HG02763 (cell line): Measurements from ENCODE around the gene PAX2.

Experiments used
- ATAC-seq: cut with Tn5 transposase; IDR thresholded peaks from one replicate; pipeline ENCODE4 v1.9.1; 2021; ENCODE audit warnings: mild to moderate bottlenecking, moderate library complexity; ENCODE audit not compliant: unreplicated experiment

PAX2 gene

DNA sequence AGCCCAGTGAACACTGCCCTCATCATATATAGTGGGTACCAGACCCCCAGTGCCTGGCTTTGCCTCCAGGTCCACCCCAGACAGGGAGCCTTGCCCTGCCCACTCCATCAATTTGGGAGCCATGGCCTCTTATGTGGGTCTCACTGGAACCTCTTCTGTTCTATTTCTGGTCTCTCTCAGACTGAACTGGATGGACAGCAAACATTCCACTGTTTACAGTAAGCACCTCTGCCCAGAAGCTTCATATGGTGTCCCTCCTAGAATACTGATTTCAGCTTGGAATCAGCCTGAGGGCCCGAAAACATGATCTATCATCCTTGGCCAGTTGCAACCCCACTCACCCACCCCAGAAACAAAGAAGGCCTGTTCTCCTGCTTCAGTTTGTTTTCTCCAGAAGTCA lies 86.4 kb downstream of the PAX2 start:
- ATAC-seq = no peak

- ATAC-seq = no peak
Measured at GRCh38 chr10:100835810-100836209, 90.4 kb downstream of the PAX2 start.

DNA sequence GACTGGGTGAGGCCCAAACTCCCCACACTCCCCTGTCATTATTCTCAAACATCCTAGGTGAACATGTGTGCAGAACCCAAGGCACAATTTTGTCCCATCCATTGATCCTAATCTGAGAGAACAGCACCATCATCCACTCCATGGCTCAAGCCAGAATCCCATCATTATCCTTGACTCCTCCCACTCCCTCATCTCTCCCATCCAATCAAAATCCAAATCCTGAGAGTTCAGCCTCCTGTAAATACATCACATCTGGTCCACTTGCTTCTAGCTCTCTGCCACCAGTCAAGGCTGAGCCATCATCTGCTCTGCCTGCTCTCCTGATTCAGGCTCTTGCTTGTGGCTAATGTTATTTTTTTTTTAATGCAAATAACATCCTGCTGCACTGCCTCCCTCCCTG lies 91.5 kb downstream of the PAX2 start:
- ATAC-seq = no peak

- no peak for ATAC-seq
Measured at GRCh38 chr10:100837300-100837699, 91.9 kb downstream of the PAX2 start.

GRCh38 chr10:100838986-100839385 lies 93.6 kb downstream of the PAX2 start:
- ATAC-seq = no peak

DNA sequence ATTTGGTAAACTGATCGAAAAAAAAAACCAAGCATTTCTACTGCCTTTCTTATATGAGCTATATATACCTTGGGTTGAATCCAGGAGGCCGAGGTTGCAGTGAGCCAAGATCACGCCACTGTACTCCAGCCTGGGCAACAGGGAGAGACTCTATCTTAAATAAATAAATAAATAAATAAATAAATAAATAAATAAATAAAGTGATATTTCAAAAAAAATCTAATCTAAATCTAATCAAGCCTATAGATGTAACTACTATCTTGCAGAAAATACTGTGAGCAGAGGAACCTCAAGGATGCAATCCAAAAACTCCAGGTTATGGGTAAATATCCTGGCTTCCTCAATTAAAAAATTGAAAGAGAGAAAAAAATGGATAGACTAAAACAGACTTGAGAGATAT lies 96.1 kb downstream of the PAX2 start:
- ATAC-seq = no peak

GRCh38 chr10:100847440-100847839 lies 102.1 kb downstream of the PAX2 start:
- ATAC-seq = no peak

- ATAC-seq = no peak
Measured at GRCh38 chr10:100848770-100849169, 103.4 kb downstream of the PAX2 start.

GRCh38 chr10:100858261-100858660 lies 112.9 kb downstream of the PAX2 start:
- ATAC-seq = no peak

DNA sequence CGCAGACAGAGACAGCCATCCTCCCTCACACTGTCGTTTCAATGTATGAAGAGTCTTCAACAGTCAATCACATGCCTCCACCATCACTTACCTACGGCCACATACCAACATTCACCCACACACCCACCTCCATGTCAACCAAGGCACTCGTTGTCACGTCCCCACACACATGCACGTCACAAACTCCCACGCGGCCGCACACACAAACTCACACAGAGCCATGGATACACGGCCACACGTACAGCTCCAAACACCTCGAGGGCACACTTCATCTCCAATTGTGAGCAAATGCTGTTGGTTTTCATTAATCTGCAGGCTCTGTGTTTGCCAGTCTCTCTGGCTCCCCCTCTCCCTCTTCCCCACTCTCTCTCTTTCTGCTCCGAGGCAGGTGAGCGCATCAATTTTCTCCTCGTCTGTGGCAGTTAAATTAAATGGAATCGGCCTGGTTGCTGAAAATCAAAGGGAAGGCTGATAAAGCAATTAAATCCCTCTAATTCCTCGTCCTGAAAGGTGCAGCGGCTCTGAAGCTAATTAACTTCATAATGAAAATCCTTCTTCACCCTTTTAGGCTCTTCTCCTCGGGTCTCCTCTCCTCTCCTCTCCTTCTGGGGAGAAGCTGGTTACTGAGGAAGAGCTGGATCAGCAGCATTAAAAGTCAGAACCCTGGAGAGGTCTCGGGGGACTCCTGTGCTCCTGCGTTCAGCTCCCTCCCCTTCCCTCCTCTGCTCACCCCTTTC lies 113.5 kb downstream of the PAX2 start:
- ATAC-seq = no peak

DNA sequence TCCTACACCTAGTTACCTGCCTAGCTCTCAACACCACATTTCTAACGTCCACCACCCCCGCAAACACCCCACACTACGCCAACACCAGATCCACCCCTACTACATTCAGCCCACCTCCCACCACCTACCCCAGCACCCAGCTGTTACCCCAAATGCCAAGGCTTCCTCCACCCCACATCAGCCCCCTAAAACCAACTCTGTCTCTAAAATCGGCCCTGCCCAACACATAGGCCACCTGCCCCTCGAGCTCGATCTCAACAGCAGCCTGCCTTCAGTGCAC lies 114.0 kb downstream of the PAX2 start:
- ATAC-seq = no peak

- ATAC-seq = no peak
Measured at GRCh38 chr10:100863433-100863832, 118.1 kb downstream of the PAX2 start.

- no peak for ATAC-seq
Measured at GRCh38 chr10:100864036-100864885, 118.9 kb downstream of the PAX2 start.

GRCh38 chr10:100864978-100865377 lies 119.6 kb downstream of the PAX2 start:
- no peak for ATAC-seq

DNA sequence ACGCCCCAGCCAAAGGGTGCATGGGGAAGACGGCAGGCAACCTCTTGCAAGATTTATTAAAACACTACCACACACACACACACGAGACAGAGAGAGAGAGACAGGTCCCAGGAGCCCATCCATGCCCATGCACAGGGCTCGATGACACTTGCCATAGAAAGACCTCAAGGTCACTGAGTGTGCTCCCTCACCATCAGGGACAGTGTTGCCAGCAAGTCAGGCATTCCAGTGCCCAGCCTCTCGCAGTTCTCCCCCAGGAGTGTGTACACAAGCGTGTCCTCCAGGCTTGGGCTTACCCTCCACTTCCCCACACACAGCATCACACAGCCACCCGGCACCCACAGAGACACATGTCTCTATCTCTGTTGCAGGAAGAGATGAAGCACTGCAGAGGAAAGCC lies 120.6 kb downstream of the PAX2 start:
- ATAC-seq = no peak

- ATAC-seq = no peak
Measured at GRCh38 chr10:100866575-100867098, 121.3 kb downstream of the PAX2 start.

- no peak for ATAC-seq
Measured at GRCh38 chr10:100867261-100867963, 122.0 kb downstream of the PAX2 start.

- ATAC-seq = no peak
Measured at GRCh38 chr10:100868382-100868781, 123.0 kb downstream of the PAX2 start.

DNA sequence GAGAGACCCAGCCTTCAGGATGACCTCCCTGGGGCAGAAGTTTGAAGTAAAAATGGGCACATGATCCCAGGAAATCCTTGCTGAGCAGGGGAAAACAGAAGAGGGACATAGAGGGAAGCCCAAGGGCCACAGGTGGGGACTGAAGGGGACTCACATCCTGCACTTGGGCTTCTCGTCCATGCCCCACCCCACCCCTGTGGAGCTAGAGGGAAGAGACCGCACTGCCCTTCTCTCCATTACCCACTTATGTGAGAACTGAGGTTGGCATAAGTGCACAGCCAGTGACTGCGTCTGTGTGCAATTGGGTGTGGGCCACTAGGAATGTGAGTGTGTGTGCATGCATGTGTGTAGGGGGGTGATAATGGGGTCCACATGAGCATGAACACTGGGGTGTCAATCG lies 124.0 kb downstream of the PAX2 start:
- ATAC-seq = no peak

DNA sequence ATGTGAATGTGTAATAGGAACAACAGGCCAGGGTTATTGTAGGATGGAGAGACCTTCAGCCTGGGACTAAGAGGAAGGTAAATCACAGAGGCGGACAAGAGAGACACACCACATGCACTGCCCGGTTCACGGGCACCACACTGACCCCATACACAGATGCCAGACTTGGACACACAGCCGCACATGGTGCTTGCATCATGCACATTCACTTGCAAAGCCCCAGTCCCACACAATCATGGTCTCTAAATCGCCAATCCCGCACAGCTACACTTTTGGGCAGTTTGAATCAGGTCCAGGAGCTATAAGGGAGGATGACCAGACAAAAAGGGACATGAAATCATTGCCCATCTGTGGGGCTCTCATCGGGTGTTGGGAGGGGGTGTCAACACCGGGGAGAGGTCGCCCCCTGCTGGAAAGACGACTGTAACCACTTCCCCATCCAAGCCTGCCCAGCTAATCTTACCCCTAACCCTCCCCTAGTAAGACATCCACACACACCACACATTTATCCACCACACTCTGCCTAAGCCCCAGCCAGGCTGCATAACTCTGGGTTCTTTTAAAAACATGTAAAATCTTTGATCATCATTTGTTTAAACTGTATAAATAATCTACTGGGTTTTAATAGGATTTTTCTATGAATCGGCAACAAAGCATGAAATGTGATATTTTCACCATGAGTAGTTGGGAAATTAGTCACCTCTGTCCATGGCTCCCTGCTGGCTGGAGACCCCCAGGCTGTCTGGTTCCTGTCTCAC lies 126.8 kb downstream of the PAX2 start:
- ATAC-seq = no peak
